GM21515 (cell line): ENCODE results near the gene MYCT1.

Source experiments
- ATAC-seq: cut with Tn5 transposase; IDR thresholded peaks from one replicate; pipeline ENCODE4 v1.9.1; 2021; ENCODE audit not compliant: unreplicated experiment

The MYCT1 gene

GRCh38 chr6:152720974-152721373, 23.3 kb downstream of the MYCT1 start:
- ATAC-seq = no peak

DNA sequence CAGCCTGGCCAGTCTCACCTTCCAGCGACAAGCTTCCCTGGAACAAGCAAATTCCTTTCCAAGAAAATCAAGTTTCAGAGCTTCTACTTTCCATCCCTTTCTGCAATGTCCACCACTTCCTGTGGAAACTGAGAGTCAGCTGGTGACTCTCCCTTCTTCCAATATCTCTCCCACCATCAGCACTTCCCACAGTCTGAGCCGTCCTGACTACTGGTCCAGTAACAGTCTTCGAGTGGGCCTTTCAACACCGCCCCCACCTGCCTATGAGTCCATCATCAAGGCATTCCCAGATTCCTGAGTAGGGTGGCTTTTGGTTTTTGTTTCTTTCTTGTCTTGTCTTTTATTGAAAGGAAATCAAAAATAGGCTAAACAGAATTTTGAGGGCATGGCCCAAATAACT, 24.3 kb downstream of the MYCT1 start:
- ATAC-seq = no peak

GRCh38 chr6:152723398-152723797, 25.7 kb downstream of the MYCT1 start:
- no peak for ATAC-seq

- no peak for ATAC-seq
Observed at GRCh38 chr6:152726313-152726712, 28.6 kb downstream of the MYCT1 start.

DNA sequence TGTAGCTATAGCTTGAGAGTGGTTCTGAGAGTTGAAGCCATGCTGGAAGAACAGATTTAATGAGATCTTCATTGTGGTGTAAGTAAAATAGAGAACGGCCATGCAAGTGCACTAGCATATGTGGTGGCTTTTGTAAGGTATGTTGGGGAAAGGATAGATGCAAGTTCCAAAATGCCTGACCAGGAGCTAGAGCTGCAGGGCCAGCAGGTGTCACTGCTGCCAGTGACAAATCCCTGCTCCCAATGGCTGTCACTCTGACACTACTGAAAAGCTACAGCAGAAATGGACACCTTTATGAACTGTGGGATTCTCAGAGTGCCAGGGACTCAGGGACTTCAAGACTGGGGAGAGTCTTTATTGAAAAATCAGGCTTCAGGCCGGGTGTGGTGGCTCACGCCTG, 29.8 kb downstream of the MYCT1 start:
- no peak for ATAC-seq

GRCh38 chr6:152734630-152735029, 36.9 kb downstream of the MYCT1 start:
- ATAC-seq = no peak

GRCh38 chr6:152736687-152737273, 39.1 kb downstream of the MYCT1 start:
- ATAC-seq = no peak

DNA sequence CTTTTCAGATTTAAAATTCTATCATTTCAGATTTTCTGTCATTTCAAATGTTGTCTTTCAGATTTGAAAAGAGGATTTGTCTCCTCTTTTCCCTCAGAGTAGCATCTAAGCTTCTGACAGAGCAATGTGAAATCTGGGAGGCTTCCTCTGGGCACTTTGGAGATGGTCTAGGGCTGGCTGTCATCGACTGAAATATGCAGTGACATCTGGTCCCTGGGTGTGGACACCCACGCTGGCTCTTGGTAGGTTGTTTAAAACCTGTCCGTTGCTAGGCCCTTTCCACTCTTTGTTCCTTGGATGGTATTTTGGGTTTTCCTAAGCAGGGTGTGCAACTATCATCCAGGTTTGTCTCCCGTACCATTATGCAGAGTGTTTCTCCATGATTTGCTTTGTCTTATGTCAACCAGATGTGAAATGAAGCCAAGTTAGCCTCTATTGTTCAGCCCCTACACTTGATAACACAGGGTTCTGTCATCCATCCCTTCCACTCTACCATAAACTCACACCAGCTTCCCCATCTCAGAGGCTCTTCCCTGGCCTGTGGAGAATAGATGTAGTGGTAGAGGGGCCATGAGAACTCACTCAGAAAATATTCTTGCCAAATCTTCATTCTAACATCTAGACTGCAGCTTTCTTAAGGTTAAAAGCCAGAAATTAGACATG, 47.9 kb downstream of the MYCT1 start:
- ATAC-seq = no peak

GRCh38 chr6:152746172-152746553, 48.5 kb downstream of the MYCT1 start:
- ATAC-seq = no peak

DNA sequence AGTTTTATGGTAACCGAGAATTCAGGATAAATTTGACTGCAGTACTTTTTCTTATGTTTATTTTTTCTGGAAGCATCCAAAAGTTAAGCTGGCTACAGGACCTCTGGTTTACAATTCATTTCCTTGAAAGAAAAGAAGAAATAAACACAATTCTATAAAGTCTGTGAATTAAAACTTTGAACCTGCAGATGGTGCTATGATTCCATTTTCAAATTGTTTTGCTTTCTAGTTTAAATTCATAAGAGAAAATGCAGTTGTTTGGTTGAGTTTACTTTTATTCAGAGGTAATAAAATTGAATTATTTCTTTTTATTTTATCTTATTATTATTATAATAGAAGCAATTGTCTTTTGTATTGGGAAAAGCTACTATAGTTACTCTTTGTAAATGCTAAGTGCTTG, 51.1 kb downstream of the MYCT1 start:
- no peak for ATAC-seq

DNA sequence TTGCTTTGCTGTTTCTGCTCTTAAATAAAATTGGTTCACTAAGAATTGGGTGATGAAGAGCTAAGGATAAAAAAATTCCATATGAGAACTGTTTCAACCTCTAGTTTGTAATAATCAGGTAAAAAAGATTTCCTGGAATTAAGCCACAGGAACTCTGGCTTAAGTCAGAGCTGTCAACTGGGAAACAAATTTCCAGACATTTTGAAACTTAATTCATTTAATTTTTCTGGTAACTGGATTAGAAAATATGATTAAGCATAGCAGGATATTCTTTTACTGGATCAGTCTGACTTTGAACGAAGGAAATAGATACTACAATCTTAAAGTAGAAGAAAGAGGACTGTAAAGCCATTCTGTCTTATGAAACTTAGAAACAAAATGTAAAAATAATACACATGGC, 51.6 kb downstream of the MYCT1 start:
- ATAC-seq = no peak

DNA sequence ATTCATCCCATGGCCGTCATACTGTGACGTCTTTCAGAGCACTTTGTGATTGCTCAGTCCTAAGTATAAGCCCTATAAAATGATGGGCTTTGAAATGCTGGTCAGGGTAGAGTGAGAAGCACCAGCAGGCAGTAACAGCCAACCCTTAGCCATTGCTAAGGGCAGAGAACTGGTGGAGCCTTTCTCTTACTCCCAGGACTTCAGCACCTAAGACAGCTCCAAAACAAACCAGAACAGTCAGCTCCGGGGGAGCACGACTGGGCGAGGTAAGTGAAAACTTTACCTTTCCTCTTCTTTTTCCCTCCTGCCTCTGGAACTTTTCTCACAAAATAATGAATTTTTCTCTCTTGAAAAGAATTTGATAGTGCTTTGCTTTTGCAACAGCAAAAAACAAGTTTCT, 53.0 kb downstream of the MYCT1 start, which contains the start of gene VIP:
TSS of gene VIP (plus strand) at position 104 of the 400 bp plus-strand sequence. CDS start 1,381 bp downstream, outside the sequence.
- ATAC-seq = no peak

DNA sequence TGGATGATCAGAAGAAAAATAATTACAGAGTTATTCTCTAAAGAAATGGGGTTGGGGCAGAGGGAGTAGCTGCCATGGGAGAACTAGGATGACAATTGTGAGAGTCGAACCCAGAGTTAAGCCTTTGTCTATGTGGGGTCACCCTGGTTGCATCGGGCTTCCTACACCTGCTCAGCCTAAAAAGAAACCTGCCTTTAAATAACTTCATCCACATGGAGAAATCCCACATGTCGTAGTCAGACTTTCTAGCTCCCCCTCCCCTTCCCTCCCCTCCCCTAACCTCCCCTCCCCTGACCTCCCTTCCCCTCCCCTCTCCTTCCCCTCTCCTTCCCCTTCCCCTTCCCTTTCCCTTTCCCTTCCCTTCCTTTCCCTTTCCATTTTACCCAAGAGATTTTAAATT, 67.6 kb downstream of the MYCT1 start:
- no peak for ATAC-seq

DNA sequence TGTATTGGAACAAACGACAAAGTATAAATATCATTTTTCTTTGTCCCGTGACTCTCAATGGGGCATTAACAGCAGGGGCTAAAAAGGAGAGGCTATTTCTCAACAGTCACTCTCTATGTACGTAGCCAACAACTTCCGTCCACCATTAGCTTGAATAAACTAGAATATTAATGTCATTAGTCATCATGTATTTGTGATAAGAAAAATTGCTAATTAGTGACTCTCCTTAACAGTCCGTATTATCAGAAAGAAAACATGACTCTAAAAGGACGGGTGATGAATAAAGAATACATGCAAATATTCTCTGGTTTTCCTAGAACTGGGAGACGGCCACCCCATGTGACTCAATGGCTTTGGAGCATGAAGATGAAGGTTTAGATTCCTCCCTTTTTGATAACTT, 71.5 kb downstream of the MYCT1 start:
- no peak for ATAC-seq

GRCh38 chr6:152769993-152770392, 72.3 kb downstream of the MYCT1 start:
- no peak for ATAC-seq

GRCh38 chr6:152771061-152771687, 73.5 kb downstream of the MYCT1 start:
- ATAC-seq = no peak
